ENCODE measurements around the gene EOLA1.
A peak's percentile ranks its signal among the peaks of the same experiment; 100 is the strongest.
"Not testable (repeated sequence)": the region's sequence is repeated elsewhere in the genome, so short reads cannot be mapped to it uniquely, and the experiment has no call there.

The EOLA1 gene

DNA sequence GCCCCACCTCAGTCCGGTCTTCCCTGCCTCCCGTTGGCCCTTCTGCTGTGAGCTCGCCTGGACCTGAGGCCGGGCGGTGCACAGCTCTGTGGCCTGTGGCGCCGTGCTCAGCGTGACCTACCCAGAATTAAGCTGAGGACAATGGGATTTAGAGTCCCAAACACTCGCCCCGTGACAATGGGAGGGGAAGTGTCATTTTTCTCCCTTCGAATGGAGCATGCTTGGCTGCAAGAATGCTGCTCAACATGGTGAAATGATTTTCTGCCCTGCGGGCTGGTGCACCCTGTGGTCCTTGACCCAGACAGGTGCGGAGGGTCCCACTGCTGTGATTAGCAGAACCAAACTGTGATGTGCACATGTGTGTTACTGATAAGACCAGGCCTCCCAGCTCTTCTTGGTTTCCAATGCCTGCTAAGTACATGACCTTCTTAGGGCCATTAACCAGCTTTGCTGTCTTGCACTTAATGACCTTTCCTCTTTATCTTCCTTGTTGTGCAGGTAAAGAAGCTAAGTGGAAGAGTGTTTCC is 772 bp downstream of the EOLA1 start:
- peak overlapping the region; percentile 17 for H3K18ac ChIP-seq (ENCODE audit: low read length)
- WGBS, 2 donors (ENCODE audit: extremely low coverage in 2 of 2, insufficient read length in 2 of 2, insufficient replicate concordance in 1 of 2), result no CpG with 5 or more reads among the region's 13 CpGs
- no peak overlapping the region for H3K14ac ChIP-seq (ENCODE audit: low read length)

DNA sequence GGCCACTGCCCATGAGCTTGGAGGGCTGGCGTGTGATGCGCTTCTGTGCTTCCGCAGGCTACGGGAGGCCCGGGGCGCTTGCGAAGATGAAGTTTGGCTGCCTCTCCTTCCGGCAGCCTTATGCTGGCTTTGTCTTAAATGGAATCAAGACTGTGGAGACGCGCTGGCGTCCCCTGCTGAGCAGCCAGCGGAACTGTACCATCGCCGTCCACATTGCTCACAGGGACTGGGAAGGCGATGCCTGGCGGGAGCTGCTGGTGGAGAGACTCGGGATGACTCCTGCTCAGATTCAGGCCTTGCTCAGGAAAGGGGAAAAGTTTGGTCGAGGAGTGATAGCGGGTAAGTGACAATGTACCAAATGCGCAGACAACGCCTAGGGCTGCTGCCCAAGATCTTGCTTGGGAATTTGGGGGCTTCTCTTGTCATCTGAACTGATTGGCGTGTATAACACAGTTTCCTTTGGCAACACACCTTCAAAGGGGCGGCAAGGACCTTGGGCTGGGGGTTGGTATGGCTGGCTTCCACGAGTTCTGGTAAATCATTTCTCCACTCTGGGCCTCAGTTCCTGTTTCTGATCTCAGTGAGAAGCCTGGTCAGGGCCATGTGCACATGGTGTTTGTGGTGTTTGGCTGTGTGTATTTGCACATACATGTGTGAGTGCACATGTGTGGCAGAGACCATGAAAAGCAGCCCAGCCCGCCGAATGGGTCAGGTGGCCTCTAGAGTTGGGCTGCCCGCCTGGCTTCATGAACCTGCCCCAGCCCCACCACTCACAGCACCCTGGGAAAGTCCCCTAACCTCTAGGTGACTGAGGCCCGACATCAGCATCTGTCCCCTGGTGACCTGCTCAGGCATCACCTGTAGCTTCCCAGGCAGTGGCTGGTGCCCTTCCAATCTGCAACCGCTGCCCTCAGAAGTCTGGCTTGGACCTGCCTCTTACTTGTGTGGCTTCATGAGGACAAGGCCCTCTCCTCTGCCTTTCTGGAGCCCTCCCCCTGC is 5.0 kb downstream of the EOLA1 start:
- not testable (repeated sequence) for H3K9me3 ChIP-seq (replicated peaks in 1 of 2; ENCODE audit: control insufficient read depth in 2 of 2, insufficient read depth in 1 of 2, low read depth in 1 of 2, low read length in 2 of 2); H3K4me3 ChIP-seq (ENCODE audit: low read length in 2 of 2); H2BK12ac ChIP-seq (ENCODE audit: low read length); DNase-seq (ENCODE audit: low spot score); H2AK5ac ChIP-seq (ENCODE audit: low read depth, low read length); H3K4me1 ChIP-seq (ENCODE audit: control insufficient read depth in 2 of 2, insufficient read depth in 1 of 2, low read depth in 1 of 2, low read length in 2 of 2); H3K18ac ChIP-seq (ENCODE audit: low read length); H4K8ac ChIP-seq (ENCODE audit: low read depth, low read length); H2AFZ ChIP-seq (ENCODE audit: low read length); H3K4me2 ChIP-seq (ENCODE audit: insufficient read depth, low read length, poor library complexity, severe bottlenecking); H3K9ac ChIP-seq (ENCODE audit: low read depth, low read length, poor library complexity); H3K4ac ChIP-seq (ENCODE audit: low read length); H3K27ac ChIP-seq (replicated peaks; ENCODE audit: low read length); H3K79me1 ChIP-seq (ENCODE audit: low read depth, low read length); H2BK120ac ChIP-seq (ENCODE audit: low read depth, low read length); H3K36me3 ChIP-seq (replicated peaks in 1 of 2; ENCODE audit: control insufficient read depth in 2 of 2, insufficient read depth in 2 of 2, low read length in 2 of 2); H4K91ac ChIP-seq (ENCODE audit: low read depth, low read length, poor library complexity); H3K23ac ChIP-seq (ENCODE audit: low read depth, low read length, poor library complexity); H3K14ac ChIP-seq (ENCODE audit: low read length); H2BK5ac ChIP-seq (ENCODE audit: low read length); H2BK15ac ChIP-seq (ENCODE audit: low read length); H3K27me3 ChIP-seq (ENCODE audit: control insufficient read depth in 3 of 3, insufficient read depth in 3 of 3, low read depth in 1 of 3, low read length in 3 of 3)
- WGBS, 2 donors (ENCODE audit: extremely low coverage in 2 of 2, insufficient read length in 2 of 2, insufficient replicate concordance in 1 of 2), result no CpG with 5 or more reads among the region's 29 CpGs

More for the DNA sequence above, 772 bp downstream of the EOLA1 start:
- no peak overlapping the region for H3K23ac ChIP-seq (ENCODE audit: low read depth, low read length, poor library complexity)
- H3K4ac ChIP-seq (ENCODE audit: low read length), result no peak overlapping the region
- H4K8ac ChIP-seq (ENCODE audit: low read depth, low read length), result no peak overlapping the region
- peak overlapping the region; percentile 85 for H2AFZ ChIP-seq (ENCODE audit: low read length)
- no peaks in the 10 kb centered on the region for H3K79me1 ChIP-seq (ENCODE audit: low read depth, low read length)
- H4K91ac ChIP-seq (ENCODE audit: low read depth, low read length, poor library complexity), result no peak overlapping the region
- H3K27ac ChIP-seq (replicated peaks; ENCODE audit: low read length), result no peak overlapping the region
- H3K27me3 ChIP-seq (ENCODE audit: control insufficient read depth in 3 of 3, insufficient read depth in 3 of 3, low read depth in 1 of 3, low read length in 3 of 3), result no peaks in the 10 kb centered on the region
- H3K36me3 ChIP-seq (replicated peaks in 1 of 2; ENCODE audit: control insufficient read depth in 2 of 2, insufficient read depth in 2 of 2, low read length in 2 of 2), result no peaks in the 10 kb centered on the region
- H3K4me1 ChIP-seq (ENCODE audit: control insufficient read depth in 2 of 2, insufficient read depth in 1 of 2, low read depth in 1 of 2, low read length in 2 of 2), result no peaks in the 10 kb centered on the region
- H3K4me3 ChIP-seq (ENCODE audit: low read length in 2 of 2), result peak overlapping the region; percentile 57 to 89
- H3K4me2 ChIP-seq (ENCODE audit: insufficient read depth, low read length, poor library complexity, severe bottlenecking), result peak overlapping the region; percentile 83
- H2BK120ac ChIP-seq (ENCODE audit: low read depth, low read length), result no peak overlapping the region
- no peak overlapping the region for H3K9ac ChIP-seq (ENCODE audit: low read depth, low read length, poor library complexity)
- H2AK5ac ChIP-seq (ENCODE audit: low read depth, low read length), result no peak overlapping the region
- no peak overlapping the region for H2BK15ac ChIP-seq (ENCODE audit: low read length)
- H2BK5ac ChIP-seq (ENCODE audit: low read length), result no peak overlapping the region
- no peaks in the 10 kb centered on the region for H3K9me3 ChIP-seq (replicated peaks in 1 of 2; ENCODE audit: control insufficient read depth in 2 of 2, insufficient read depth in 1 of 2, low read depth in 1 of 2, low read length in 2 of 2)
- no peak overlapping the region for H2BK12ac ChIP-seq (ENCODE audit: low read length)
- no peak for DNase-seq (ENCODE audit: low spot score)

DNA sequence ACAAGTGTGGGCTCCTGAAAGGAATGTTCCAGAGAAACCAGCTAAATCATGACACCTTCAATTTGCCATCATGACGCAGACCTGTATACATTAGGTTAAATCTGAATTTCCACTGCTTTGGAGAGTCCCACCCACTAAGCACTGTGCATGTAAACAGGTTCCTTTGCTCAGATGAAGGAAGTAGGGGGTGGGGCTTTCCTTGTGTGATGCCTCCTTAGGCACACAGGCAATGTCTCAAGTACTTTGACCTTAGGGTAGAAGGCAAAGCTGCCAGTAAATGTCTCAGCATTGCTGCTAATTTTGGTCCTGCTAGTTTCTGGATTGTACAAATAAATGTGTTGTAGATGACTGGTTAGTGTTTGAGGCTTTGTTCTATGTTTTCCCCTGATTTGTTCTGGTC is 6.2 kb downstream of the EOLA1 start:
- WGBS, 2 donors (ENCODE audit: extremely low coverage in 2 of 2, insufficient read length in 2 of 2, insufficient replicate concordance in 1 of 2), result no CpG with 5 or more reads among the region's 1 CpG
- H2AK5ac ChIP-seq (ENCODE audit: low read depth, low read length); H2BK5ac ChIP-seq (ENCODE audit: low read length); H3K79me1 ChIP-seq (ENCODE audit: low read depth, low read length); H3K27me3 ChIP-seq (ENCODE audit: control insufficient read depth in 3 of 3, insufficient read depth in 3 of 3, low read depth in 1 of 3, low read length in 3 of 3); H3K27ac ChIP-seq (replicated peaks; ENCODE audit: low read length); H3K9me3 ChIP-seq (replicated peaks in 1 of 2; ENCODE audit: control insufficient read depth in 2 of 2, insufficient read depth in 1 of 2, low read depth in 1 of 2, low read length in 2 of 2); H2BK15ac ChIP-seq (ENCODE audit: low read length); H3K18ac ChIP-seq (ENCODE audit: low read length); H2AFZ ChIP-seq (ENCODE audit: low read length); H3K23ac ChIP-seq (ENCODE audit: low read depth, low read length, poor library complexity); H3K4ac ChIP-seq (ENCODE audit: low read length); H4K91ac ChIP-seq (ENCODE audit: low read depth, low read length, poor library complexity); H3K4me3 ChIP-seq (ENCODE audit: low read length in 2 of 2); H3K9ac ChIP-seq (ENCODE audit: low read depth, low read length, poor library complexity); H3K4me2 ChIP-seq (ENCODE audit: insufficient read depth, low read length, poor library complexity, severe bottlenecking); H3K36me3 ChIP-seq (replicated peaks in 1 of 2; ENCODE audit: control insufficient read depth in 2 of 2, insufficient read depth in 2 of 2, low read length in 2 of 2); H2BK12ac ChIP-seq (ENCODE audit: low read length); H4K8ac ChIP-seq (ENCODE audit: low read depth, low read length); H3K14ac ChIP-seq (ENCODE audit: low read length); DNase-seq (ENCODE audit: low spot score); H3K4me1 ChIP-seq (ENCODE audit: control insufficient read depth in 2 of 2, insufficient read depth in 1 of 2, low read depth in 1 of 2, low read length in 2 of 2); H2BK120ac ChIP-seq (ENCODE audit: low read depth, low read length): not testable (repeated sequence)

DNA sequence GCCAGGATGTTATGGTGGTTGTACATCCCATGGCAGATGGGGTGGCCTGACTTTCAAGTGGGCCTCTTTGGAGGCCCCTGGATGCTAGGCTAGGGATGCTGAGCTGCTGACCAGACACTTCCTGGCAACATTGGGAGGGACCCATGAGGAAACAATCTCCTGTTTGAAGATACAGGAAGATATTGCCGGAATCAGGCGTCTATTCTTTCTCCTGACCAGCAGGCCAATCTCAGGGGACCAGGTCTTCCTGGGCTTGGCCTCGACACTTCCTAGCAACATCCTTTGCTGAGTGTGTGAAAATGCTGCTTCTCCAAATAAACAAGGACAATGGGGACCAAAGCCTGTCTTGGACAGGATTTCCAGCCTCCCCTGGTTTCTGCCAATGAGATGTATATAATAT is 7.0 kb downstream of the EOLA1 start:
- H3K4ac ChIP-seq (ENCODE audit: low read length); H3K4me2 ChIP-seq (ENCODE audit: insufficient read depth, low read length, poor library complexity, severe bottlenecking); H3K9me3 ChIP-seq (replicated peaks in 1 of 2; ENCODE audit: control insufficient read depth in 2 of 2, insufficient read depth in 1 of 2, low read depth in 1 of 2, low read length in 2 of 2); H2BK15ac ChIP-seq (ENCODE audit: low read length); H2BK120ac ChIP-seq (ENCODE audit: low read depth, low read length); H3K27ac ChIP-seq (replicated peaks; ENCODE audit: low read length); H4K91ac ChIP-seq (ENCODE audit: low read depth, low read length, poor library complexity); H3K4me1 ChIP-seq (ENCODE audit: control insufficient read depth in 2 of 2, insufficient read depth in 1 of 2, low read depth in 1 of 2, low read length in 2 of 2); H3K14ac ChIP-seq (ENCODE audit: low read length); H3K36me3 ChIP-seq (replicated peaks in 1 of 2; ENCODE audit: control insufficient read depth in 2 of 2, insufficient read depth in 2 of 2, low read length in 2 of 2); H3K4me3 ChIP-seq (ENCODE audit: low read length in 2 of 2); H3K27me3 ChIP-seq (ENCODE audit: control insufficient read depth in 3 of 3, insufficient read depth in 3 of 3, low read depth in 1 of 3, low read length in 3 of 3); H2BK12ac ChIP-seq (ENCODE audit: low read length); H3K9ac ChIP-seq (ENCODE audit: low read depth, low read length, poor library complexity); H2BK5ac ChIP-seq (ENCODE audit: low read length); H3K79me1 ChIP-seq (ENCODE audit: low read depth, low read length); DNase-seq (ENCODE audit: low spot score); H4K8ac ChIP-seq (ENCODE audit: low read depth, low read length); H3K18ac ChIP-seq (ENCODE audit: low read length); H2AK5ac ChIP-seq (ENCODE audit: low read depth, low read length); H3K23ac ChIP-seq (ENCODE audit: low read depth, low read length, poor library complexity); H2AFZ ChIP-seq (ENCODE audit: low read length): not testable (repeated sequence)
- no CpG with 5 or more reads among the region's 3 CpGs for WGBS, 2 donors (ENCODE audit: extremely low coverage in 2 of 2, insufficient read length in 2 of 2, insufficient replicate concordance in 1 of 2)
